Activated T-helper 2 cell treated with anti-CD3 and anti-CD28 coated beads, Interferon-gamma antibody, Interleukin-2, Interleukin-4, amounts not matched to agents 10 μg/mL and 5 μg/mL and 100 μg/mL, durations not matched to agents 14 hours and 24 hours and 36 hours (primary cell): ENCODE data around the gene SCYGR1. TPM values are rescaled to one million over a fixed set of nuclear protein-coding genes. Genes with fewer than 3 reads are reported as not detected.

Source experiments
- DNase-seq: peaks from one replicate; pipeline ENCODE4 v3.0.0; 2021; ENCODE audit warnings: low spot score
- H3K27ac Mint-ChIP-seq: one replicate; pipeline ENCODE4 v1.8.0; 2021; ENCODE audit warnings: mixed read lengths
- H3K27me3 Mint-ChIP-seq: one replicate; pipeline ENCODE4 v1.8.0; 2021; ENCODE audit warnings: low read depth, mixed read lengths
- H3K36me3 Mint-ChIP-seq: one replicate; pipeline ENCODE4 v1.8.0; 2021; ENCODE audit warnings: low read depth, mixed read lengths
- H3K4me1 Mint-ChIP-seq: one replicate; pipeline ENCODE4 v1.8.0; 2021; ENCODE audit warnings: low read depth, mixed read lengths
- H3K4me3 Mint-ChIP-seq: one replicate; pipeline ENCODE4 v1.8.0; 2021; ENCODE audit warnings: low read depth, mild to moderate bottlenecking, moderate library complexity, mixed read lengths
- H3K9me3 Mint-ChIP-seq: one replicate; pipeline ENCODE4 v1.8.0; 2021; ENCODE audit warnings: mixed read lengths
- intact Hi-C: fragments of 100-400 bp; cut with micrococcal nuclease; formaldehyde crosslinking; loops from one replicate; pipeline ENCODE4 v1.15.1; 2023
- total RNA-seq: library from RNA; stranded (reverse); gene quantifications from 2 replicates; pipeline ENCODE4 v1.2.3, GENCODE V29; 2022

The SCYGR1 gene
- total RNA-seq, 1 donor from 2014 or later: not detected

- H3K27me3 Mint-ChIP-seq: no peaks in the 10 kb centered on the region
- intact Hi-C loops: no loop called here
- DNase-seq: no peak
- no peak overlapping the region for H3K4me3 Mint-ChIP-seq
- H3K4me1 Mint-ChIP-seq: no peaks in the 10 kb centered on the region
- H3K36me3 Mint-ChIP-seq: peaks cover 37% of the 10 kb centered on the region
- no peaks in the 10 kb centered on the region for H3K9me3 Mint-ChIP-seq
- H3K27ac Mint-ChIP-seq: no peak overlapping the region
Observed at GRCh38 chr2:227360351-227360750, 27.4 kb downstream of the SCYGR1 start.

- Mint-ChIP-seq H3K27ac (peak overlapping the region; percentile 81), H3K36me3 (peaks cover 45% of the 10 kb centered on the region), H3K27me3 (no peaks in the 10 kb centered on the region), H3K9me3 (no peaks in the 10 kb centered on the region), H3K4me1 (peaks cover 6% of the 10 kb centered on the region), H3K4me3 (no peak overlapping the region)
- no peak for DNase-seq
- intact Hi-C loops: no loop called here
Observed at GRCh38 chr2:227351639-227352038, 36.1 kb downstream of the SCYGR1 start.

GRCh38 chr2:227349989-227350612 is 37.6 kb downstream of the SCYGR1 start:
- peaks cover 6% of the 10 kb centered on the region for H3K4me1 Mint-ChIP-seq
- no peak overlapping the region for H3K27ac Mint-ChIP-seq
- H3K36me3 Mint-ChIP-seq: peaks cover 41% of the 10 kb centered on the region
- no peaks in the 10 kb centered on the region for H3K27me3 Mint-ChIP-seq
- no peak for DNase-seq
- no peaks in the 10 kb centered on the region for H3K9me3 Mint-ChIP-seq
- H3K4me3 Mint-ChIP-seq: no peak overlapping the region
- intact Hi-C loops: no loop called here

GRCh38 chr2:227348324-227348723 is 39.4 kb downstream of the SCYGR1 start:
- Mint-ChIP-seq H3K9me3 (no peaks in the 10 kb centered on the region), H3K27ac (no peak overlapping the region), H3K36me3 (peaks cover 37% of the 10 kb centered on the region), H3K4me1 (peaks cover 5% of the 10 kb centered on the region), H3K4me3 (no peak overlapping the region), H3K27me3 (no peaks in the 10 kb centered on the region)
- DNase-seq: no peak
- intact Hi-C loops: no loop called here

- Mint-ChIP-seq H3K4me1 (peaks cover 5% of the 10 kb centered on the region), H3K36me3 (peaks cover 36% of the 10 kb centered on the region), H3K4me3 (no peak overlapping the region), H3K9me3 (no peaks in the 10 kb centered on the region), H3K27ac (no peak overlapping the region), H3K27me3 (no peaks in the 10 kb centered on the region)
- no peak for DNase-seq
- intact Hi-C loops: no loop called here
Observed at GRCh38 chr2:227347117-227347516, 40.6 kb downstream of the SCYGR1 start.

GRCh38 chr2:227344231-227344630 is 43.5 kb downstream of the SCYGR1 start:
- Mint-ChIP-seq H3K4me1 (no peaks in the 10 kb centered on the region), H3K9me3 (no peaks in the 10 kb centered on the region), H3K27ac (no peak overlapping the region), H3K4me3 (no peak overlapping the region), H3K27me3 (no peaks in the 10 kb centered on the region), H3K36me3 (peaks cover 36% of the 10 kb centered on the region)
- intact Hi-C loops: no loop called here
- DNase-seq: no peak

- intact Hi-C loops: no loop called here
- Mint-ChIP-seq H3K9me3 (no peaks in the 10 kb centered on the region), H3K27ac (no peak overlapping the region), H3K27me3 (no peaks in the 10 kb centered on the region), H3K4me1 (no peaks in the 10 kb centered on the region), H3K36me3 (peaks cover 34% of the 10 kb centered on the region), H3K4me3 (no peak overlapping the region)
- no peak for DNase-seq
Observed at GRCh38 chr2:227341553-227341952, 46.2 kb downstream of the SCYGR1 start.

- Mint-ChIP-seq H3K36me3 (peaks cover 41% of the 10 kb centered on the region), H3K27me3 (no peaks in the 10 kb centered on the region), H3K27ac (no peak overlapping the region), H3K4me1 (peaks cover 14% of the 10 kb centered on the region), H3K4me3 (no peak overlapping the region), H3K9me3 (no peaks in the 10 kb centered on the region)
- intact Hi-C loops: no loop called here
- DNase-seq: no peak
Observed at GRCh38 chr2:227340106-227340505, 47.6 kb downstream of the SCYGR1 start.

GRCh38 chr2:227339098-227339599 is 48.6 kb downstream of the SCYGR1 start:
- no peak overlapping the region for H3K4me3 Mint-ChIP-seq
- peaks cover 22% of the 10 kb centered on the region for H3K4me1 Mint-ChIP-seq
- H3K27me3 Mint-ChIP-seq: no peaks in the 10 kb centered on the region
- no peak overlapping the region for H3K27ac Mint-ChIP-seq
- no peak for DNase-seq
- no peaks in the 10 kb centered on the region for H3K9me3 Mint-ChIP-seq
- peaks cover 47% of the 10 kb centered on the region for H3K36me3 Mint-ChIP-seq
- intact Hi-C loops: no loop called here

Other genes with a start within 250 kb of the SCYGR1 start
- gene COL4A4, start 223.7 kb downstream of the SCYGR1 start, total RNA-seq: not detected in 2 replicates
- not detected in 2 replicates for gene COL4A3, start 223.3 kb downstream of the SCYGR1 start, total RNA-seq
- 74.4 and 77.3 TPM in 2 replicates for gene MFF, start 62.7 kb downstream of the SCYGR1 start, total RNA-seq
- gene TM4SF20, start 8.6 kb downstream of the SCYGR1 start, total RNA-seq: not detected in 2 replicates
- gene AGFG1, start 84.2 kb upstream of the SCYGR1 start, total RNA-seq: 137 and 139 TPM in 2 replicates
- not detected in 2 replicates for gene SCYGR2, start 210.9 kb upstream of the SCYGR1 start, total RNA-seq
- not detected in 2 replicates for gene SCYGR3, start 226.9 kb upstream of the SCYGR1 start, total RNA-seq
- gene SCYGR4, start 229.5 kb upstream of the SCYGR1 start, total RNA-seq: not detected in 2 replicates